Transverse colon (tissue), 4 donors: ENCODE results near the gene MAF. TPM values are rescaled to one million over a fixed set of nuclear protein-coding genes. Genes with fewer than 3 reads are reported as not detected.

Experiments used
- DNase-seq: peaks from one replicate; pipeline ENCODE4 v3.0.0-alpha.2; 2019
- H3K27ac ChIP-seq, 4 donors: fragments of 200-600 bp; sonication (generic); 2 replicates each; pipeline ENCODE4 v1.5.1; 2016 to 2018; ENCODE audit warnings: inconsistent platforms in 4 of 4
- H3K27me3 ChIP-seq: fragments of 200-600 bp; sonication (generic); 2 replicates; pipeline ENCODE4 v1.5.1; 2017; ENCODE audit warnings: inconsistent platforms
- H3K36me3 ChIP-seq, 4 donors: fragments of 200-600 bp; sonication (generic); 2 replicates each; pipeline ENCODE4 v1.5.1; 2017 to 2019; ENCODE audit warnings: inconsistent platforms in 4 of 4
- H3K4me1 ChIP-seq, 4 donors: fragments of 200-600 bp; sonication (generic); 2 replicates each; pipeline ENCODE4 v1.5.1; 2017 to 2020; ENCODE audit warnings: inconsistent platforms in 4 of 4
- H3K4me3 ChIP-seq, 4 donors: fragments of 200-600 bp; sonication (generic); 1 replicate in 1 of 4; 2 replicates in 3 of 4; pipeline versions ENCODE4 v1.5.1 to v1.6.1; 2017 to 2019; ENCODE audit warnings: inconsistent platforms in 4 of 4
- H3K9me3 ChIP-seq, 2 donors: fragments of 200-600 bp; sonication (generic); 2 replicates each; pipeline ENCODE4 v1.5.1; 2017 to 2019; ENCODE audit warnings: inconsistent platforms in 2 of 2
- CTCF ChIP-seq, 5 experiments: fragments of 200-600 bp in 3 of 5; fragments of 450-650 bp in 2 of 5; sonication (generic) in 3 of 5; IDR thresholded peaks; 1 replicate in 2 of 5; 2 replicates in 3 of 5; pipeline ENCODE4 v1.5.1; 2016 to 2017; ENCODE audit warnings: antibody characterized with exemption in 5 of 5, inconsistent platforms in 3 of 5, mild to moderate bottlenecking in 2 of 5, moderate library complexity in 1 of 5
- EP300 ChIP-seq: sonication (generic); formaldehyde crosslinking; IDR thresholded peaks from one replicate; pipeline ENCODE4 v1.6.1; 2017; ENCODE audit warnings: antibody characterized with exemption, low read depth
- POLR2A ChIP-seq: fragments of 450-650 bp; IDR thresholded peaks from one replicate; pipeline ENCODE4 v1.6.1; 2016; ENCODE audit warnings: antibody characterized with exemption, mild to moderate bottlenecking, moderate library complexity
- POLR2AphosphoS5 ChIP-seq, 3 donors: sonication (generic); formaldehyde crosslinking; IDR thresholded peaks; one replicate each; pipeline ENCODE4 v1.6.1; 2016; ENCODE audit warnings: antibody characterized with exemption in 3 of 3
- WGBS, 2 donors: methylation state at CpG; one replicate each; pipeline ENCODE4 v1.1.5; 2018; ENCODE audit warnings: low coverage in 1 of 2; 5-methylcytosine and 5-hydroxymethylcytosine counted together
- in situ Hi-C, 4 donors: fragments of 200-750 bp; cut with MboI; loops; one replicate each; pipeline versions ENCODE4 v1.15.0 to v1.15.1; 2017; ENCODE audit warnings: low sequenced_read_pairs in 3 of 4, low pct_ligation_motif_present in 1 of 4, low pct_unique_long_range_greater_than_20kb in 1 of 4
- intact Hi-C: fragments of 100-400 bp; cut with DNase I; formaldehyde crosslinking; loops from one replicate; pipeline ENCODE4 v1.15.1; 2023; ENCODE audit warnings: low total_unique reads
- total RNA-seq, 4 donors: library from RNA; depleted of rRNA; stranded (reverse); fragments of >200 nt; gene quantifications; one replicate each; pipeline ENCODE4 v1.1.0, GENCODE V29; 2016

MAF gene
- total RNA-seq, 4 donors from 2014 or later = 8.4 to 25.2 (median 14.0) TPM

- DNase-seq = no peak
- Histone ChIP-seq H3K36me3 (no peaks in the 10 kb centered on the region), H3K4me1 (no peaks in the 10 kb centered on the region), H3K27me3 (no peaks in the 10 kb centered on the region), H3K27ac (peak overlapping the region in 1 of 4 donors; percentile 21), H3K9me3 (no peaks in the 10 kb centered on the region), H3K4me3 (no peak overlapping the region)
- WGBS, 2 donors = 63% methylated on average over 9 of the region's 9 CpGs; no CpG with 5 or more reads in 1 of the 2 donors
- in situ Hi-C loops = no loop called here
- TF ChIP-seq EP300 = no peak
- intact Hi-C loops = no loop called here
Measured at GRCh38 chr16:79571903-79572535, 28.5 kb downstream of the MAF start.

- intact Hi-C loops = no loop called here
- DNase-seq = no peak
- Histone ChIP-seq H3K4me3 (no peak overlapping the region), H3K27ac (peak overlapping the region in 1 of 4 donors; percentile 21), H3K36me3 (no peaks in the 10 kb centered on the region), H3K9me3 (no peaks in the 10 kb centered on the region), H3K4me1 (no peaks in the 10 kb centered on the region), H3K27me3 (no peaks in the 10 kb centered on the region)
- no peak for TF ChIP-seq CTCF (IDR thresholded peaks at IDR 0.05)
- 34 to 39% methylated on average over 7 to 8 of the region's 8 CpGs for WGBS, 2 donors
- in situ Hi-C loops = no loop called here
Measured at GRCh38 chr16:79571065-79571902, 29.3 kb downstream of the MAF start.

GRCh38 chr16:79564671-79565107 lies 35.8 kb downstream of the MAF start:
- no peak overlapping the region for H3K27ac ChIP-seq
- no peaks in the 10 kb centered on the region for H3K4me1 ChIP-seq
- H3K9me3 ChIP-seq = no peaks in the 10 kb centered on the region
- no peaks in the 10 kb centered on the region for H3K27me3 ChIP-seq
- WGBS, 2 donors = 75% methylated on average over 6 of the region's 6 CpGs; no CpG with 5 or more reads in 1 of the 2 donors
- no peaks in the 10 kb centered on the region for H3K36me3 ChIP-seq
- TF ChIP-seq CTCF (IDR thresholded peaks at IDR 0.05) (no peak), EP300 (no peak), POLR2AphosphoS5 (IDR thresholded peaks at IDR 0.05) (no peak), POLR2A (no peak)
- no peak overlapping the region for H3K4me3 ChIP-seq
- no peak for DNase-seq
- in situ Hi-C loops (no loop called here), intact Hi-C loops (no loop called here)

GRCh38 chr16:79563921-79564320 lies 36.6 kb downstream of the MAF start:
- no peak overlapping the region for H3K27ac ChIP-seq
- no peak for DNase-seq
- no peaks in the 10 kb centered on the region for H3K9me3 ChIP-seq
- H3K36me3 ChIP-seq = no peaks in the 10 kb centered on the region
- in situ Hi-C loops (no loop called here), intact Hi-C loops (no loop called here)
- H3K27me3 ChIP-seq = no peaks in the 10 kb centered on the region
- no peaks in the 10 kb centered on the region for H3K4me1 ChIP-seq
- WGBS, 2 donors = 73 to 83% methylated on average over 3 to 4 of the region's 4 CpGs
- TF ChIP-seq POLR2AphosphoS5 (IDR thresholded peaks at IDR 0.05) (no peak), POLR2A (no peak), EP300 (no peak), CTCF (IDR thresholded peaks at IDR 0.05) (no peak)
- no peak overlapping the region for H3K4me3 ChIP-seq
